ENCODE measurements around the gene GOLGB1.

DNA sequence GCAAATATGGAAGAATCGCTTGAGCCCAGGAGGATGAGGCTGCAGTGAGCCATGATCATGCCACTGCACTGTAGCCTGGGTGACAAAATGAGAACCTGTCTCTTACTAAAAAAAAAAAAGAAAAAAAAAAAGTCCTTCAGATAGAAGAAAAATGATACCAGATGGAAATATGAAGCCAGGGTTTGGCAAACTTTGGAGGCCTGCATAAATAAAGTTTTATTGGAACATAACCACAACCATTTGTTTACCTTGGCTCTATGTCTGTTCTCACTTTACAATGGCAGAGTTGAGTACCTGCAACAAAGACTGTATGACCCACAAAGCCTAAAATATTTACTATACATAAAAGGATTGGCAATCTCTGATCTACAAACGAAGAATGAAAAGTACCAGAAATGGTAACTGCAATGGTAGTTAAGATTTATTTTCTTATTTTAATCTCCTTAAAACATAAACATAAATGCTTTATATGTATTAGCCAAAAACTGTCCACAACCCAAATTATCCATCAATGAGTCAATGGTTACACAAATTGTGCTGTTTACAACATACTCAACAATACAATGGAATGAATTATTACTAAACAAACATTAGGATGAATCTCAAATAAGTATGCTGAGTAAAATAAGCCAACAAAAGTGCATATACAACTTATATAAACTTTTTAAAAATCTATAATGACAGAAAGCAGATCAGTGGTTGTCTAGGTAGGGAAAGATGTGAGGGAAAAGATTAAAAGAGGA, 41.8 kb downstream of the GOLGB1 start:
- TF ChIP-seq, protein P1, sequence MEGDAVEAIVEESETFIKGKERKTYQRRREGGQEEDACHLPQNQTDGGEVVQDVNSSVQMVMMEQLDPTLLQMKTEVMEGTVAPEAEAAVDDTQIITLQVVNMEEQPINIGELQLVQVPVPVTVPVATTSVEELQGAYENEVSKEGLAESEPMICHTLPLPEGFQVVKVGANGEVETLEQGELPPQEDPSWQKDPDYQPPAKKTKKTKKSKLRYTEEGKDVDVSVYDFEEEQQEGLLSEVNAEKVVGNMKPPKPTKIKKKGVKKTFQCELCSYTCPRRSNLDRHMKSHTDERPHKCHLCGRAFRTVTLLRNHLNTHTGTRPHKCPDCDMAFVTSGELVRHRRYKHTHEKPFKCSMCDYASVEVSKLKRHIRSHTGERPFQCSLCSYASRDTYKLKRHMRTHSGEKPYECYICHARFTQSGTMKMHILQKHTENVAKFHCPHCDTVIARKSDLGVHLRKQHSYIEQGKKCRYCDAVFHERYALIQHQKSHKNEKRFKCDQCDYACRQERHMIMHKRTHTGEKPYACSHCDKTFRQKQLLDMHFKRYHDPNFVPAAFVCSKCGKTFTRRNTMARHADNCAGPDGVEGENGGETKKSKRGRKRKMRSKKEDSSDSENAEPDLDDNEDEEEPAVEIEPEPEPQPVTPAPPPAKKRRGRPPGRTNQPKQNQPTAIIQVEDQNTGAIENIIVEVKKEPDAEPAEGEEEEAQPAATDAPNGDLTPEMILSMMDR (IDR thresholded peaks at IDR 0.05), result no peak
- TF ChIP-seq POLR2A (IDR thresholded peaks at IDR 0.05), result no peak

Measured in thyroid gland (tissue), 4 donors.